ENCODE data around the gene SRRM4.

DNA sequence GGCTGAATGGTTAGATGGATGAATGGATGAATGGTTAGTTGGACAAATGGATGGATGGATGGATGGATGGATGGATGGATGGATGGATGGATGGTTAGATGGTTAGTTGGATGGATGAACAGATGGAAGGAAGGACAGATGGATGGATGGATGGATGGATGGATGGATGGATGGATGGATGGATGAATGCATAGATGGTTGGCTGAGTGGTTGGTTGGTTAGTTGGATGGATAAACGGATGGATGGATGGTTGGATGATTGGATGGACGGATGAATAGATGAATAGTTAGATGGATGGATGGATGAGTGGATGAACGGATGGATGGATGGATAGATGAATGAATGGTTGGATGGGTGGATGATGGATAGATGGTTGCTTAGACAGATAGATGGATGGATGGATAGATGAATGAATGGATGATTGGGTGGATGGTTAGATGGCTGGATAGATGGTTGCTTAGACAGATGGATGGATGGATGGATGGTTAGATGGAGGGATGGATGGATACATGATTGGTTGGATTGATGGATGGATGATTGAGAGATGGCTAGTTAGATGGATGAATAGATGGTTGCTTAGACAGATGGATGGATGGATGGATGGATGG lies 148.6 kb downstream of the SRRM4 start:
- TF ChIP-seq, protein P1, sequence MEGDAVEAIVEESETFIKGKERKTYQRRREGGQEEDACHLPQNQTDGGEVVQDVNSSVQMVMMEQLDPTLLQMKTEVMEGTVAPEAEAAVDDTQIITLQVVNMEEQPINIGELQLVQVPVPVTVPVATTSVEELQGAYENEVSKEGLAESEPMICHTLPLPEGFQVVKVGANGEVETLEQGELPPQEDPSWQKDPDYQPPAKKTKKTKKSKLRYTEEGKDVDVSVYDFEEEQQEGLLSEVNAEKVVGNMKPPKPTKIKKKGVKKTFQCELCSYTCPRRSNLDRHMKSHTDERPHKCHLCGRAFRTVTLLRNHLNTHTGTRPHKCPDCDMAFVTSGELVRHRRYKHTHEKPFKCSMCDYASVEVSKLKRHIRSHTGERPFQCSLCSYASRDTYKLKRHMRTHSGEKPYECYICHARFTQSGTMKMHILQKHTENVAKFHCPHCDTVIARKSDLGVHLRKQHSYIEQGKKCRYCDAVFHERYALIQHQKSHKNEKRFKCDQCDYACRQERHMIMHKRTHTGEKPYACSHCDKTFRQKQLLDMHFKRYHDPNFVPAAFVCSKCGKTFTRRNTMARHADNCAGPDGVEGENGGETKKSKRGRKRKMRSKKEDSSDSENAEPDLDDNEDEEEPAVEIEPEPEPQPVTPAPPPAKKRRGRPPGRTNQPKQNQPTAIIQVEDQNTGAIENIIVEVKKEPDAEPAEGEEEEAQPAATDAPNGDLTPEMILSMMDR (IDR thresholded peaks at IDR 0.05): no peak
- TF ChIP-seq POLR2A (IDR thresholded peaks at IDR 0.05): no peak

Data from uterus (tissue), 2 donors.